ENCODE measurements around the gene DDX20.
"Not testable (repeated sequence)": the region's sequence is repeated elsewhere in the genome, so short reads cannot be mapped to it uniquely, and the experiment has no call there.

The DDX20 gene

GRCh38 chr1:111792249-111792648 is 36.5 kb downstream of the DDX20 start:
- no peak for DNase-seq (ENCODE audit: low spot score)

DNA sequence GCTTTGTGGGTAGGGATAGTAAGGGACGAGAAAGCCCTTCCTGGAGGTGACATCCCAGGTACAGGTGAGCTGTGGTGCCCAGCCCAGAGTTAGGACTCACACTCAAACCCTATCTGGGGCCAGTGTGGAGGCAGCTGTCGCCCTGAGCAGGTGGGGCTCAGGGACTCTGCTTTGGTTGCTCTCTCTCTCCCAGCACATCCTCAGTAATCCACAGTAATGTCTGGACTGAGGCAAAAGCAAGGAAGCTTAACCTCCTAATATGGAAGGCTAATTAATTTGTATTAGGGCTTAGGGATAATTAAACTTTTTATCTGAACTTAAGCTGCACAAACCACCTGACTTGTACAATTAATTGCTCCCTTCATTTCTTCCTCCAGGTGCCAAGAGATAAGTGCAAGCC is 38.2 kb downstream of the DDX20 start:
- DNase-seq (ENCODE audit: low spot score): no peak

DNA sequence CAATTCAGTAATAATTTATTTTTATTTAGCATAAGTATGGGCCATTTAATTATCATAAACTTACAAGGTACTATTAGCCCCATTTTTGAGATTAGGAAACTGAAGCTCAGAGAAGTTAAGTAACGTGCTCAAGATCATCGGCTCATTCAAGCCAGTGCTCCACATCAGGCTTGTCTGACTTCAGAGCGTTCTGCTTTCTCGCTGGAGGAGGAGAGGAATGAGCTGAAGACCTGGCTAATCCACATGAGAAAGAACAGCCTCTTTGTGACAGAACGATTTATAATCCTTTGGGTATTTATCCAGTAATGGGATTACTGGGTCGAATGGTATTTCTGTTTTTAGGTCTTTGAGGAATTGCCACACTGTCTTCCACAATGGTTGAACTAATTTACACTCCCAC is 39.7 kb downstream of the DDX20 start:
- no peak for DNase-seq (ENCODE audit: low spot score)

- no peak for DNase-seq (ENCODE audit: low spot score)
These were observed 42.9 kb downstream of the DDX20 start for GRCh38 chr1:111798580-111798979.

DNA sequence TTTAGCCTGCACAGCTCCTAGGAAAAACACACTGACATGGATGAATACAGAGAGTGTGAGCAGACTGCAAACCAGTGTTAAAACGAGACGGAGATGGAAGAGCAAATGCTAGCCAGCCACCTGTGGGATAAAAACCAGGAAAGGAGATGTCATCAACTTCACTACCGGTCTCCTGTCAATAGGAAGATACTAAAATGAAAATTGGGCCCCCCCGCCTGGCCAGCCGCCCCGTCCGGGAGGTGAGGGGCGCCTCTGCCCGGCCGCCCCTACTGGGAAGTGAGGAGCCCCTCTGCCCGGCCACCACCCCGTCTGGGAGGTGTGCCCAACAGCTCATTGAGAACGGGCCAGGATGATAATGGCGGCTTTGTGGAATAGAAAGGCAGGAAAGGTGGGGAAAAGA is 44.0 kb downstream of the DDX20 start:
- DNase-seq (ENCODE audit: low spot score): not testable (repeated sequence)

DNA sequence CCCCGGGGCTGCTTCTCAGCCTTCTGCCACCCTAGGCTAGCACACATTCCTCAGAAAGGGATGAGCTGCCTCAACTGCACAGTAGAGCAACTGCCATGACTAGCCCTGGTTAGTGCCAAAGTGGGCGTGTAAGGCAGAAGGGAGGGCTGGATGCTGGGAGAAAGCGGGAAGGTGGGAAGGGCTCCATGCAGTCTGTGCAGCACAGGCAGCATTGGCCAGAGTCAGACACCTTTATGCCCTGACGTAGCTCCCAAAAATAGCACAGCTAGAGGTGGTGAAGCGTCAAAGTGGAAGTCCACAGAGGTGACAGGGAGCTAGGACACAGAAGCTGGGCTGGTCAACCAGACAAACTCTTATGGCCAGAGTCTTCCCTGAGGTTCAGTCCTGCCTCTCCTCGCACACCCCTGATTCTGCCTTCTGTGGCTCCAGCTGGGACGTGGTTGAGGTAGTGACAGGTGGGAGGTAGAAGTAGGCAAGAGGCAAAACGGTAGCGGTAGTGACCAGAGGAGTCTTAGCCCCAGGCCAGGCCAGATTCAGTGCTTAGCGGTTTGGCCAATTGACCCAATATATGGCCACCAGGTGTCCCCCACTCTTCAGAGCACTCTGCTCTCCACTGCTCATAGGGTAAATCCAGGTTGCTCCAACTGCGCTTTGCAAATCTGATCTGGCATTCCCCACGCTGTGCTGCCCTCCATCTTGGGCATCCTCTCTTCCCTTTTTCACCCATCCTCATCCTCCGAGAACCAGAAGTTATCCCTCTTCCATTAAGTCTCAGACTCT is 45.6 kb downstream of the DDX20 start:
- peak; percentile 88 for DNase-seq (ENCODE audit: low spot score)

- no peak for DNase-seq (ENCODE audit: low spot score)
These were observed 46.4 kb downstream of the DDX20 start for GRCh38 chr1:111802110-111802509.

- no peak for DNase-seq (ENCODE audit: low spot score)
These were observed 47.3 kb downstream of the DDX20 start for GRCh38 chr1:111802984-111803383.

- DNase-seq (ENCODE audit: low spot score): peak; percentile 75
These were observed 48.2 kb downstream of the DDX20 start for GRCh38 chr1:111803951-111804350.

- DNase-seq (ENCODE audit: low spot score): no peak
These were observed 49.1 kb downstream of the DDX20 start for GRCh38 chr1:111804776-111805175.

GRCh38 chr1:111805251-111805650 is 49.5 kb downstream of the DDX20 start:
- no peak for DNase-seq (ENCODE audit: low spot score)

GRCh38 chr1:111811891-111812290 is 56.2 kb downstream of the DDX20 start:
- no peak for DNase-seq (ENCODE audit: low spot score)

- DNase-seq (ENCODE audit: low spot score): no peak
These were observed 56.6 kb downstream of the DDX20 start for GRCh38 chr1:111812306-111812705.

- DNase-seq (ENCODE audit: low spot score): peak; percentile 51
These were observed 58.0 kb downstream of the DDX20 start for GRCh38 chr1:111813440-111814304.

DNA sequence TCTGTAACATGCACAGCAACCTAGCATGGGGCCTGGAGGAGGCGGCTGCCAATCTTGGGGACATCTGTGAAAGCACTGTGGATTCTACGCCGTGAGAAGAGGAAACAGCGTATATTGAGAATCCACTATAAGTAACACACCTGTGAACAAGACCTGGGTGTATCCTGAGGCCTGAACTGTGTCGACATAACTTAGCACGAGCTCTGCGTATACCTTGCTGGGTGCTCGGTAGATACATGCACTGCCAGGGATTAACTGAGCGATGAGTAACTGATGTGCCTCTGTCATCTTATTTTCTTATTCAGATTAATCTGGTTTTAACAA is 58.6 kb downstream of the DDX20 start:
- DNase-seq (ENCODE audit: low spot score): peak; percentile 25

DNA sequence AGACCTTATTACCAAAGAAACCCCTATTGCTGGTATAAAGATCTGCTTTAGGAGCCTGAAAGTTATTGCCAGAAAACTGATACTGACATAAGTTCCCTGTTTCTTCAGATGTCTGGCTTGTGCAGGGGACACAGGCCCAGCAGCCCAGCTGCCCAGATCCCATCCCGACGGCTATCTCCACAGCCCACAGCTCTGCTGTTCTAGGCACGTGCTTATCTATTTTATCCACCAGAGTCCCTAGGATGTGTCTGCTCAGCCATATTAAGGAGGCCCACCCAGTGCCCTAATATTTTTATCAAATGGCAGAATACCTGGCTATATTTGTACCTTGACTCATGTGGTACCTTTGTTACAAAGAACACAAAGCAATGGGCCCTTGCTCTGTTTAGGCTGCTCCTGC is 58.9 kb downstream of the DDX20 start:
- no peak for DNase-seq (ENCODE audit: low spot score)

All from cerebellar cortex (tissue), 1 donor.